Neural progenitor cell (in vitro differentiated cells): ENCODE measurements around the gene CEP76. TPM values are rescaled to one million over a fixed set of nuclear protein-coding genes. Genes with fewer than 3 reads are reported as not detected.

Source experiments
- DNase-seq: peaks from one replicate; pipeline ENCODE4 v3.0.0-alpha.2; 2016; ENCODE audit warnings: low spot score
- H2AFZ ChIP-seq: fragments of 200-600 bp; sonication (generic); replicated peaks from 2 replicates; pipeline ENCODE4 v1.6.1; 2016; ENCODE audit warnings: antibody characterized with exemption
- H3F3A ChIP-seq: fragments of 200-600 bp; sonication (generic); 2 replicates; pipeline ENCODE4 v1.6.1; 2016; ENCODE audit warnings: antibody characterized with exemption, low read depth
- H3K27ac ChIP-seq: fragments of 200-600 bp; sonication (generic); 2 replicates; pipeline ENCODE4 v1.5.1; 2016; ENCODE audit warnings: mild to moderate bottlenecking
- H3K27me3 ChIP-seq: fragments of 200-600 bp; sonication (generic); 2 replicates; pipeline ENCODE4 v1.6.1; 2016; ENCODE audit warnings: mild to moderate bottlenecking, moderate library complexity
- H3K36me3 ChIP-seq: fragments of 200-600 bp; sonication (generic); 2 replicates; pipeline ENCODE4 v1.5.1; 2016
- H3K4me1 ChIP-seq: fragments of 200-600 bp; sonication (generic); 2 replicates; pipeline ENCODE4 v1.6.1; 2016; ENCODE audit warnings: mixed run types
- H3K4me2 ChIP-seq: fragments of 200-600 bp; sonication (generic); 2 replicates; pipeline ENCODE4 v1.6.1; 2016
- H3K4me3 ChIP-seq: fragments of 200-600 bp; sonication (generic); 2 replicates; pipeline ENCODE4 v1.5.1; 2016
- H3K79me2 ChIP-seq: fragments of 200-600 bp; sonication (generic); 2 replicates; pipeline ENCODE4 v1.6.1; 2016; ENCODE audit warnings: low read depth
- H3K9ac ChIP-seq: fragments of 200-600 bp; sonication (generic); 2 replicates; pipeline ENCODE4 v1.6.1; 2016
- H3K9me3 ChIP-seq: fragments of 200-600 bp; sonication (generic); 2 replicates; pipeline ENCODE4 v1.5.1; 2016; ENCODE audit warnings: low read depth
- H4K20me1 ChIP-seq: fragments of 200-600 bp; sonication (generic); 2 replicates; pipeline ENCODE4 v1.6.1; 2016; ENCODE audit warnings: low read depth
- H3K27ac Mint-ChIP-seq: 3 replicates; pipeline ENCODE4 v1.8.0; 2021; ENCODE audit warnings: mixed read lengths
- H3K27me3 Mint-ChIP-seq: 2 replicates; pipeline ENCODE4 v1.8.0; 2022; ENCODE audit warnings: low read depth, mild to moderate bottlenecking, inconsistent platforms, moderate library complexity, mixed read lengths; ENCODE audit not compliant: insufficient read depth
- H3K36me3 Mint-ChIP-seq: 3 replicates; pipeline ENCODE4 v1.8.0; 2021; ENCODE audit warnings: mixed read lengths
- H3K4me1 Mint-ChIP-seq: 3 replicates; pipeline ENCODE4 v1.8.0; 2021; ENCODE audit warnings: mixed read lengths
- H3K4me3 Mint-ChIP-seq: 3 replicates; pipeline ENCODE4 v1.8.0; 2021; ENCODE audit warnings: mild to moderate bottlenecking, moderate library complexity, mixed read lengths
- H3K9me3 Mint-ChIP-seq: 3 replicates; pipeline ENCODE4 v1.8.0; 2020; ENCODE audit warnings: mixed read lengths
- EZH2 ChIP-seq: fragments of 200-600 bp; sonication (generic); IDR thresholded peaks from 2 replicates; pipeline ENCODE4 v1.6.1; 2017; ENCODE audit warnings: antibody characterized with exemption, mild to moderate bottlenecking, moderate library complexity
- EZH2phosphoT487 ChIP-seq: fragments of 200-600 bp; sonication (generic); IDR thresholded peaks from 2 replicates; pipeline ENCODE4 v1.6.1; 2017; ENCODE audit warnings: antibody characterized with exemption
- total RNA-seq: library from RNA; depleted of rRNA; stranded (reverse); fragments of >200 nt; gene quantifications from 2 replicates; pipeline ENCODE4 v1.2.3, GENCODE V29; 2015; ENCODE audit warnings: low replicate concordance
- TF ChIP-seq, protein P1 (sequence below): fragments of 200-600 bp; sonication (generic); IDR thresholded peaks from 2 replicates; pipeline ENCODE4 v1.5.1; 2017; ENCODE audit warnings: antibody characterized with exemption, mild to moderate bottlenecking

The CEP76 gene
- total RNA-seq, 1 donor from 2014 or later, result 44.8 TPM

DNA sequence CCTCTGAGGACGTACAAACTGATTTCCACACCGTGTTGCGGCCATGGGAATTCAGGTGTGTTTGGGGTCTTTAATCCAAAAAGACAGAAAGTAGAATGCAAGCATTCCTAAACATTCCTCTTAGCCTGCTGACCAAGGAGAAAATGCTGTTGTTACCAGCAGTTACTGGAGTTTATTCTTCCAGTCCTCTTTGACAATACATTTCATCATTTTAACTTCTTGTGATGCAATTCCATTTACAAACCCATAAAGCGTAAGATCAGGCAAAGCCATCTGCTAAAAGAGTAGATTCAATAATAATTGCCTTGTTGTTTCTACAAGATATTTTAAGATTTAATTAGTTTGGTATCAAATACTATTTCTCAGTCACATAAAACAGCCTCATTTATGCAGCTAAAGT is 77.3 kb downstream of the CEP76 start:
- no peak overlapping the region for H3K9ac ChIP-seq
- H3K9me3 ChIP-seq, result no peaks in the 10 kb centered on the region
- DNase-seq, result no peak
- no peak overlapping the region for H3K4me2 ChIP-seq
- H3K27me3 ChIP-seq, result no peaks in the 10 kb centered on the region
- no peaks in the 10 kb centered on the region for H3K79me2 ChIP-seq
- H3K4me3 Mint-ChIP-seq, result no peak overlapping the region
- no peaks in the 10 kb centered on the region for H3F3A ChIP-seq
- H3K4me1 ChIP-seq, result peaks cover 9% of the 10 kb centered on the region
- H3K27ac ChIP-seq, result no peak overlapping the region
- H3K27me3 Mint-ChIP-seq, result peaks cover 2% of the 10 kb centered on the region
- H3K27ac Mint-ChIP-seq, result no peak overlapping the region
- peaks cover 5% of the 10 kb centered on the region for H3K4me1 Mint-ChIP-seq
- no peaks in the 10 kb centered on the region for H4K20me1 ChIP-seq
- peaks cover 6% of the 10 kb centered on the region for H3K9me3 Mint-ChIP-seq
- H2AFZ ChIP-seq, result no peak overlapping the region
- H3K36me3 ChIP-seq, result no peaks in the 10 kb centered on the region
- peaks cover 11% of the 10 kb centered on the region for H3K36me3 Mint-ChIP-seq
- TF ChIP-seq, protein P1, sequence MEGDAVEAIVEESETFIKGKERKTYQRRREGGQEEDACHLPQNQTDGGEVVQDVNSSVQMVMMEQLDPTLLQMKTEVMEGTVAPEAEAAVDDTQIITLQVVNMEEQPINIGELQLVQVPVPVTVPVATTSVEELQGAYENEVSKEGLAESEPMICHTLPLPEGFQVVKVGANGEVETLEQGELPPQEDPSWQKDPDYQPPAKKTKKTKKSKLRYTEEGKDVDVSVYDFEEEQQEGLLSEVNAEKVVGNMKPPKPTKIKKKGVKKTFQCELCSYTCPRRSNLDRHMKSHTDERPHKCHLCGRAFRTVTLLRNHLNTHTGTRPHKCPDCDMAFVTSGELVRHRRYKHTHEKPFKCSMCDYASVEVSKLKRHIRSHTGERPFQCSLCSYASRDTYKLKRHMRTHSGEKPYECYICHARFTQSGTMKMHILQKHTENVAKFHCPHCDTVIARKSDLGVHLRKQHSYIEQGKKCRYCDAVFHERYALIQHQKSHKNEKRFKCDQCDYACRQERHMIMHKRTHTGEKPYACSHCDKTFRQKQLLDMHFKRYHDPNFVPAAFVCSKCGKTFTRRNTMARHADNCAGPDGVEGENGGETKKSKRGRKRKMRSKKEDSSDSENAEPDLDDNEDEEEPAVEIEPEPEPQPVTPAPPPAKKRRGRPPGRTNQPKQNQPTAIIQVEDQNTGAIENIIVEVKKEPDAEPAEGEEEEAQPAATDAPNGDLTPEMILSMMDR, result no peak
- no peak for TF ChIP-seq EZH2phosphoT487
- no peak for TF ChIP-seq EZH2
- H3K4me3 ChIP-seq, result no peak overlapping the region

Other genes starting within 250 kb of the CEP76 start
- gene SPIRE1, start 44.6 kb downstream of the CEP76 start, total RNA-seq, result 12.2 and 18.4 TPM in 2 replicates
- gene PSMG2, start 319 bp upstream of the CEP76 start, total RNA-seq, result 69.4 and 96.8 TPM in 2 replicates
- gene PTPN2, start 181.5 kb upstream of the CEP76 start, total RNA-seq, result 47.7 and 57.9 TPM in 2 replicates
- 40.5 and 48.6 TPM in 2 replicates for gene SEH1L, start 245.3 kb upstream of the CEP76 start, total RNA-seq